Endometrial microvascular endothelial cells (primary cell): Measurements from ENCODE around the gene FLII. TPM values are rescaled to one million over a fixed set of nuclear protein-coding genes. Genes with fewer than 3 reads are reported as not detected.

Source experiments
- in situ Hi-C: cut with HindIII; loops from 2 replicates; pipeline ENCODE4 v1.10.0; 2017; ENCODE audit warnings: low sequenced_read_pairs, low pct_unique_long_range_greater_than_20kb; ENCODE audit errors: inconsistent ontology term
- total RNA-seq: library from RNA; depleted of rRNA; stranded (reverse); fragments of >200 nt; gene quantifications from one replicate; pipeline ENCODE4 v1.2.3, GENCODE V29; 2015; ENCODE audit errors: inconsistent ontology term

FLII gene
- total RNA-seq, 1 donor from 2014 or later = 445 TPM

- in situ Hi-C loops = no loop called here
Observed at GRCh38 chr17:18261659-18262058, 3.1 kb upstream of the FLII start.

GRCh38 chr17:18261146-18261515 lies 2.6 kb upstream of the FLII start:
- in situ Hi-C loops = no loop called here

DNA sequence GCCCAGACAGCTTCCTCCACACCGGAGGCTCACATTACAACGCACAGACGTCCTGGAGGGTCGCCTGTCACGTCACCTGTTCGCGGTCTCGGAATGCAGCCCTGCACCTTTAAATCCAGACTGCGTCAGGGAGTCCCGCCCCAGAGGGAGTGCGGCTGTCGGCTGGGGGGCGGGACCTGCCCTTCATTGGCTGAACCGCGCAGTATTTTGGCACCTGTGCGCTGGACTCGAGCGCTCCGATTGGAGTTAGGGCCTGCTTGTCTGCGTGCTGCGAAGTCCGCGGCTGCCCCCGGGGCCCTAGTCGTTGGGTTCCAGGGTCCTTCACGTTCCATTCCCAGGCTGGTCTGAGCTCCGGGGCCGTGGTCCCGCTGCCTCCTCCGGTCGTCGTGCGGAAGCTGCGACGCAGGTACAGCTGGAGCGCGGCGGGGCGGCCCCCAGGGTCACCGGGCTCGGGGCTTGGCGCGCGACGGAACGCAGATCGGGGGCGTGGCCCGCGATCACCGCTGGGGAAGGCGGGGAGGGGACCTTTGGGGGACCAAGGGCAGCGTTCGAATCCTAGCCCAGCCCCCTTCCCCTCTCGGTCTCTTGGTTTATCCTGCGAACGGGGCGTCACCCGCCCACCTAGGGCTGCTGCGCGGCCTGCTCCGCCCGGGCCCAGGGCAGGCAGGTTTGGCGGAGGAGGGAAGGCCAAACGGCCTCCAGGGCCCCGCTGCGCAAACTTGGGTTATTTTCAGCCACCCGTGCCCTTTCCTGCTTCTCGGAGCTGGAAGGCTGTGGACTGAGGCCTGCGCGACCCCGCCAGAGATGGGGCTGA lies 2.0 kb upstream of the FLII start, which contains the start of gene MIEF2:
MIEF2 (plus strand) TSS at position 331 of the 814 bp plus-strand sequence. CDS start 2,059 bp downstream, outside the sequence.
- in situ Hi-C loops = no loop called here

GRCh38 chr17:18259621-18260331 lies 1.2 kb upstream of the FLII start:
- in situ Hi-C loops = no loop called here

DNA sequence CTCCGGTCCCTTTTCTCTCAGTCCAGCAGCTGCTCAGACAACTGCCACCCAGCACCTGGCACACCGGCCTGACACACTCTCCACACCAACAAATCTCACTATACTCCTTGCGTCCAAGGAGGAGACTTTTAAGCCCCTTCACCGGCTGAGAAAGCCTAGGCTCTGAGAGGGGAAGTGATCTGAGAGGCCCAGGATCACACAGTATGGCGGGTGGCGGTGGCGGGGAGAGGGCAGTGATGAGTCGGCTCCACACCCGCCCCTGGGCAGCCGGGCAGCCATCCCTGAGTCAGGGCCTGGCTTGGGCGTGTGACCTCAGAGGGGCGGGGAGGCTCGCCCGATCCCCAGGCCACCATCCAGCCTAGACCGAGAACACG lies 569 bp downstream of the FLII start:
- in situ Hi-C loops = no loop called here

DNA sequence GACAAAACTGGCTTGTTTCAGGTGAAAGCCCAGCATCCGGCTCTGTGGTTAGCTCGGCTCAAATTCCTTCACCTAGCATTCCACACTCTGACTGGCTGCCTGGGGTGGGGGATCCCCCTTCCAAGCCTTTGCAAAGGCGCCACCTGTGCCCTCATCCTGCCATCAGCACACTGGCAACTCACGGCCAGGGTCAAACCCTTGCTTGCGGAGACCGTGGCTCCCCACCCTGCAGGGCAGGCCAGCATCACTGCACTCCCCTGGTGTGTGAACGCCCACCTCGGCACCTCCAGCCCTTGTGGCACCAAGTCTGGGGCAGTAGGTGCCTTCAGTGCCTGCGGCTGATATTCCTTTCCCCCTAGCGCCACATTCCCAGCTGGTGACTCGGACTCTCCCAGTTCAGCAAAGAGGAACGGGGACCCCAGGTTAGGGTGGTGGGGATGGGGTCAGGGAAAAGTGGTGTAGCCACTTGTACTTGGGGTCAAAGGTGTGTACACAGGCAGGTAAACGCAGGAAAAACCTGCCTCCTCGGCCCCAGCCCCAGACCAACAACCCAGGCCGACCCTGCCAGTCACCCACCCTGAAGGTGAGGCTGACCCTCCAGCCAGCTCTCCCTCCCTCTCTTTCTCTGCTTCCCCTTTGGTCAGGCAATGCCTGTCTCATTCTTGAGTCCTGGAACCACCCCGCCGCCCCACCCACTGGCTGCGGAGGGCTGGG lies 1.1 kb downstream of the FLII start:
- in situ Hi-C loops = no loop called here

GRCh38 chr17:18256776-18257175 lies 1.8 kb downstream of the FLII start:
- in situ Hi-C loops = no loop called here

DNA sequence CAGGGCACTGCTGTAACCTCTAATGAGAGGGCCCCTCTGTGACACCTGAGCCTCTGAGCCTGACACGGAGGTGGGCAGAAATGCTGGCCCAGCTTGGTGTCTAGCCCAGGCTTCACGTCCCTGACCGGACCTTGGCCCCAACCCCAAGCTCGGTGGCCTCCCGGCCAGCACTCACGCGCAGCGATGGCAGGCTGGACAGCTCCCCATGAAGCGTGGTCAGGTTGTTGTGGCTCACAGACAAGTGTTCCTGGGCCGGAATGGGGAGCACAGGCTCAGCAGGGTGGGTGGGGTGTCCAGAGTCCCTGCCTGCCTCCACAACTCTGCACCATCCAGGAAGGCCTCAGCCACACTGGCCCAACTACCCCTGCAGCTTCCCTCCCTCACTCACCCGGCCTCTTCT lies 2.2 kb downstream of the FLII start:
- in situ Hi-C loops = no loop called here

DNA sequence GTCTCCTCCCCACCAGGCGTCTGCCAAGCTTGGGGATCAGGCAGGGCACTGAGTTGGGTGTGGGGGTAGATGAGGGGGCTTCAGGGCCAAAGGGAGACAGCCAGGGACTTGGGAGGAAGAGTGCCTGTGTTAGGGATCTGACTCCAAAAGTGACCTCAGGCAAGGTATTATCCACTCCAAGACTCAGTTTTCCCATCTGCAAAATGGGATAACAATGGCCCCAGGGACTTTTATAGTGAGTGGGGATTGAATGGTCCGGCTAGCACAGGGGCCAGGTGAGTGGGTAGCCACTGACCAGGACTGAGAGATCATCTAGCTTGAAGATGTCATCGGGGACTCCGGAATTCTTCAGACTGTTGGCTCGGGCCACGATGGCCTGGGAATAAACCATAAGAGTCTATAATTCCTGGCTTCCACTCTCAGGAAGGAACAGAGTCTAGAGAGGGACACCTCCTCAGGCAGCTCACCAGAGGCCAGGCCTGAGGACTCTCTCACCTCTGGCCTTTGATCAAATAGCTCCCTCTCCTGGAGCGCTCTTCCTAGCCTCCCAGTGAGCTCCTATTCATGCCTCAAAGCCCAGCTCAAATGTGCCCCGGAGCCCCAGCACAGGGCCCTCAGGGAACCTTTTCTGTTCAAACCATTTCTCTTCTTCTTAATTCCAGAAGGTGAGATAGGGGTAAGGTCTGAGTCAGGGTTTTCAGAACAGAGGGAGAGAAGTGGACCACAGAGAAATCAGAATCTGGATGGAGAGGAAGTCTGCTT lies 3.5 kb downstream of the FLII start:
- in situ Hi-C loops = no loop called here

DNA sequence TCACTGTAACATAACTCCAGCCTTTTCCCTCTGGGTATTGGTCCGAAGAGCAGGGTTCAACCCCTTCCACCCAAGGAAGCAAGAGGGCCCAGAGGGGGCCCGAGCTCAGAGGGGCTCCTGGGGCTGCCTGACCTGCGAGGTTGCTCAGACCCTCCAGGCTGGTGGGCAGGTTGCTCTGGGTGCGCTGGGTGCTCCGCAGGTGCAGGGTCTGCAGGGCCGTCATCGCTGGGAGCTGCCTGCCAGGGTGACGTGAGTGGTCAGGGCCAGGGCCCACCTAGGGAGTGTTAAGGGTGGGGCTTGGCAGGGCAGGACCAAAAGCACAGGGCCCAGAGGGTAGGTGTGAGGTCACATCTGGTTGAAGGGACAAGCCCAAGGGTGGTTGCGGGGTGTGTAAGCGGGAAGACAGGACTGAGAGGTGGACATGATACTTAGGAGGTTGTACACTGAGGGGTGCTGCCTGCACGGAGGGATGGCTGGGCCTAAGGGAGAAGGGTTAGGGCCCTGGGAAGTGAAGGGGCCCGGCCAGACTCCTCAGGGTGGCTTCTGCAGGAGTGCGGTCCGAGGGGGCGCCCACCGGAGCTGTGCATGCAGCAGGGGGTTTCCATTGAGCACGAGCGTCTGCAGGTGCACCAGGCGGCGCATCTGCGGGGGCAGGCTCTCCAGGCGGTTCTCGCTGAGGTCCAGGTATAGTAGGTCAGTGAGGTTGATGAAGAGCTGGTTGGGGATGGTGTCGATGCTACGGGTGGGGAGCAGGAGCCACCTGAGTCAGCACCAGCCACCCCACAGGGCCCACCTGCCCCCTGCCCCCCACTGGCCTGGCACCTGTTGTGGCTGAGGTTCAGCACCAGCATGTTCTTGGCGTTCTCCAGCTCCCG lies 4.4 kb downstream of the FLII start:
- in situ Hi-C loops = no loop called here

DNA sequence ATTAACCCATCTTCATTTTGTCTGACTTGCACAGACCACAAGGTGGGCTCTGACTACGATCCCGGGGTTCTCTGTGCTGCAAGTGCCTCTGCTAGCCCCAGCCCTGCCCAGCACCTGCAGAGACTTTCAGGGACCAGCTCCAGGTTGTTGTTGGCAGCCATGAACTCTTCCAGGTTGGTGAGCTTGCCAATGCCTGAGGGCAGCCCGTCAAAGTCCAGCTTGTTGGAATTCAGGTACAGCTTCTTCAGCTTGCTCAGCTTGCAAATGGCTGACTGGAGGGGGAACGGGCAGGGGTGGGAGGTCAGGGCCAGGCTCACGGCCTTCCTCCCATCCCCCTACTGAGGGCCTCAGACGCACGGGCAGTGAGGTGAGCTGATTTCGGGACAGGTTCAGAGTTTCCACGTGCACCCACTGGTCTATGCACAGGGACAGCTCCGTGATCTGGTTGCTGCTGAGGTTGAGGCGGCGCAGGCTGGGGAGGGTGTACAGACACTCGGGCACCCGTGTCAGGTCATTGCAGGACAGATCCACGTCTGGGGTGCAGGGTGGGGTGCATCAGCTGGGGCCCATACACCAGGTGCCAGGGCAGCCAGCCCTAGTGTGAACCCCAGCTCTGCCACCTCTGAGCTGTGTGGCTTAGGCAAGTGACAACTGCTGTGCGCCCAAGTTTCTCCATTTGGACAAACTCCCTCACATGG lies 5.2 kb downstream of the FLII start:
- in situ Hi-C loops = no loop called here

GRCh38 chr17:18252160-18252559 lies 6.4 kb downstream of the FLII start:
- in situ Hi-C loops = no loop called here

DNA sequence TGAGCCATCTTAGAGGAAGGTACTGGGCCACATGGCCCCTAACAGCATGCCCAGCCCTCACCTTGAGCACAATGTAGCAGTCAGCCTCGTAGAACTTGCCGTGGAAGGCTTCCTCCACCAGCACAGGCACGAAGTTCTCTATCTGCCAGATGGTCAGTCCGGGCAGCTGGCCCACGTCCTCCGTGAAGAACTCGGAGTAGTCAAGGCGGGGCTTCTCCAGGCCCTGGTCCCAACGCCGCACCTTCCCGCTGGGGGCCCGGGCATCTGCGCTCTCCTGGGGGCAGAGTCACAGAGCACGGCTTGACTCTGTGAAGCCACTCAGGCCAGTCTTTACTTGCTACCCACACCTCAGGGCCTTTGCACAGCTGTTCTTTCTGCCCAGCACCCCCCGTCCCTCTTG lies 7.3 kb downstream of the FLII start:
- in situ Hi-C loops = no loop called here

- in situ Hi-C loops = no loop called here
Observed at GRCh38 chr17:18250708-18251107, 7.8 kb downstream of the FLII start.

- in situ Hi-C loops = no loop called here
Observed at GRCh38 chr17:18250259-18250658, 8.3 kb downstream of the FLII start.

GRCh38 chr17:18248811-18249210 lies 9.7 kb downstream of the FLII start:
- in situ Hi-C loops = no loop called here

DNA sequence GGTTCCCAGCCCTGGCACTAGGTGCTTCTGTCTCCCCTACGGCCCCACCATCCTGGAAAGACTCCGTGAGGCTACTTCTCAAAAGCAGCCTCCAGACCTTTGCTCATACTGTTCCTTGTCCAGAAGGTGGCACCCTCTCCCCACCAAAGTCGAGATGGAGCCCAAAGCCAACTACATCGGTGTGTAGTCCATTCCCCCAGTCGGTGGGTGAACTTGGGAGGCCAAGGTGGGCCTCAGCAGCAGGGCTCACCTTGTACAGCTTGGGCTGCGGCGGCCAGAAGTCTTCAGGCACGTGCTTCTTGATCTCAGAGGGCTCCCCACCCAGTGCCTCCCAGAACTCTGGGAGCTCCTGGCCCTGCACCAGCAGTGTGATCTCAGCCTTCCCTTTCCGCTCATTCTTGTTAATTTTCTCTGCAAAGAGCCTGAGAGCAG lies 10.2 kb downstream of the FLII start:
- in situ Hi-C loops = no loop called here

DNA sequence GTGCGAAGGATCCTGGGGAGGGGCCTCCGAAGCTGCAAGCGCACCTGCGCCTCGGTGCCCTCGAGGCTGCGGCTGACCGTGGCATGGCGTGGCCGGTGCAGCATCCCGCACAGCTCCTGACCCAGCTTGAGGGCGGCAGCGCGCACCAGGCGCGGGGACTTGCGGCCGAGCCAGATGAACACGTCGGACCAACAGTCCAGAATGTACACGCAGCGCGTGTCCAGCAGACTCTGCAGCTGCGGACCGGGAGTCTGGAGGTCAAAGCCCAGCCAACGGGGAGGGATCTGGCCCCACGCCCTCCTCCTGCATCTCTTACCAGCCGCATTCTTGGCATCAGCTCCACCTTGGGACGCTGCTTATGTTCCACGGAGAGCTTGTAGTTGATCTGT lies 10.9 kb downstream of the FLII start:
- in situ Hi-C loops = no loop called here
